Pulmonary artery endothelial cell (primary cell): Measurements from ENCODE around the gene MYH14. TPM values are rescaled to one million over a fixed set of nuclear protein-coding genes. Genes with fewer than 3 reads are reported as not detected.

Source experiments
- DNase-seq: peaks from one replicate; pipeline ENCODE4 v3.0.0-alpha.2; 2011; ENCODE audit warnings: low read depth, low spot score
- total RNA-seq: library from RNA; depleted of rRNA; stranded (reverse); fragments of >200 nt; gene quantifications from 2 replicates; pipeline ENCODE4 v1.2.3, GENCODE V29; 2014

Gene MYH14
- total RNA-seq, 1 donor from 2014 or later = not detected

DNA sequence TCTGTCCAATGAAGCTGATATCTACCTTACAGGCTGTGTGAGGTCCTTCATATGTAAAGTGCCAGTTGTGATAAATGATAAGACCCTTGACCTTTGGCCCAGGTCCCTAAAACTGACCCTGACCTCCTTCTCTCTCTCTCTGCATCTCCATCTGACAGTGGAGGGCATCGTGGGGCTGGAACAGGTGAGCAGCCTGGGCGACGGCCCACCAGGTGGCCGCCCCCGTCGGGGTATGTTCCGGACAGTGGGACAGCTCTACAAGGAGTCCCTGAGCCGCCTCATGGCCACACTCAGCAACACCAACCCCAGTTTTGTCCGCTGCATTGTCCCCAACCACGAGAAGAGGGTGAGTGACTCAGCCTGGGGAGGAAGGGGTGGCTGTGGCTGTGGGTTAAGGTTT, 53.7 kb downstream of the MYH14 start:
- no peak for DNase-seq

DNA sequence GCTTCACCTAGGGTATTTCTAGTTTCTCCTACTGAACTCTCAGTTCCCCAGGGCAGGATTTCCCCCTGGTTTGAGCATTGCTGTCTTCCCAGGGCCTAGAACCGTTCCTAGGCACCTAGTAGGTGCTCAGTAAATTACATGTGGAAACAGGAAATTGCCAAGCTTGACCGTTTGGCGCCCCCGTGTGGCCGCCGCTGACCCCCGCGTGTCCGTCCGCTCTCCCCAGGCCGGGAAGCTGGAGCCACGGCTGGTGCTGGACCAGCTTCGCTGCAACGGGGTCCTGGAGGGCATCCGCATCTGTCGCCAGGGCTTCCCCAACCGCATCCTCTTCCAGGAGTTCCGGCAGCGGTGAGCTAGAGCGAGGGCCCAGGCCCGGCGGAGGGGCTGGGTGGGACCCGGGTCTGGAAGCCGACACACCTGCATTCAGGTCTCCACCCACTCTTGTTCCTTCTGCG, 55.5 kb downstream of the MYH14 start:
- DNase-seq = no peak

DNA sequence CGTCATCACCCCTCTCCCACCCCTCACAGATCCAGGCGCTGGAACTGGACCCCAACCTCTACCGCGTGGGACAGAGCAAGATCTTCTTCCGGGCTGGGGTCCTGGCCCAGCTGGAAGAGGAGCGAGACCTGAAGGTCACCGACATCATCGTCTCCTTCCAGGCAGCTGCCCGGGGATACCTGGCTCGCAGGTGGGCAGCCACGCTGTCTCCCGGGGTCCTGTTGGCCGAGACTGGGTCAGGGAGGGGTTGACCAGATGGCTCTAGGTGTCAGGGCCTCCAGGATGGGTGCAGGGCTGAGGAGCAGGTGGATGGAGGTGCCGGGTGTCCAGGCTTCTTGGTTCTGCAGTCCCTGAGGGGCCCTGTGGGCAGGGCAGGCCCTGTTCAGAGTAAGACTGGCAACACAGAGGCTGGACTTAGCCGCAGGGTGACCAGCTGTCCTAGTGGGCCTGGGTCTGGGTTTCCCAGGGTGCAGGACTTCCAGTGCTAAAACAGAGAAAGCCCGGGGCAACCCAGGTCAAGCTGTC, 58.1 kb downstream of the MYH14 start:
- DNase-seq = no peak

DNA sequence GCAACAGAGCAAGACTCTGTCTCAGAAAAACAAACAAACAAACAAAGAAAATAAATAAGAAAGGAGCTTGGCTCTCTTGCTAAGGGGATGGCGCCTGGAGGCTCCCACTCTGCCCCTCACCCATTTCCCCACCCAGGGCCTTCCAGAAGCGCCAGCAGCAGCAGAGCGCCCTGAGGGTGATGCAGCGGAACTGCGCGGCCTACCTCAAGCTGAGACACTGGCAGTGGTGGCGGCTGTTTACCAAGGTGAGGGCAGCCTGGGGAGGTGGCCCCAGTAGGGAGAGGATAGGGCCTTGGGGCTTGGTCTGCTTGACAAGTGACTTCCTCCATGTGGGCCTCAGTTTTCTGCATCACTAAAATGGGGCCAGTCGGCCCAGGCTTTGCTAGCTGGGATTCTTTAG, 59.8 kb downstream of the MYH14 start:
- DNase-seq = no peak

DNA sequence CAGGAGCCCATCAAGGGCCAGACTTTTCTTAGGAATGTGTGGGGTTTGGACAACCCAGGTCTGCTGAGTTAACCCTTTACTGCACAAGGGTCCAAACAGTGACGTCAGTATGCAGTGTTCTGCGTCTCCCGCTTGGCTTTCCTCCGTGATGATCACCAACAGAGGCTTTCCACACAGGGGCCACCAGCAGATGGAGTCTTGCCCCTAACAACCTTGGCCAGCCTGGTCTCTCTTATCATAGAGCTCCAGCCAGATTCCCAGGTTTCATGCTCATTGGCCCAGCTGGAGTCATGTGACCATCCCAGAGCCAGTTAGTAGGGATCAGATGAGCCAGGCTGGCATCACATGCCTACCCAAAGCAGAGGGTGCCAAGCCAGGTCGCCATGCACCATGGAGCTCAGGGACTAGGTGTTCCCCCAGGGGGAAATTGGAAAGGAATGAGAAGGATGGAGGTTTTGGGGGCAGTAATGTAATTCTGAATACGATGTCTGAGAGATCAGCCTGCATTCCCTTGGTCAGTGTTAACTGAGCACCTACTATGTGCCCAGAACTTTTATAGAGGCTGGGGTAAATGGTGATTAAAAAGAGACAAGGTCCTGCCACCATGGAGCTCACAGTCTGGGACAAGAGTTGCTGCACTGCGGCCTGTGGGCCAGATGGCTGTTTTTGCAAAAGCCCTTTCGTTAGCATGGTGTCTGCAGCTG, 61.2 kb downstream of the MYH14 start:
- DNase-seq = no peak

DNA sequence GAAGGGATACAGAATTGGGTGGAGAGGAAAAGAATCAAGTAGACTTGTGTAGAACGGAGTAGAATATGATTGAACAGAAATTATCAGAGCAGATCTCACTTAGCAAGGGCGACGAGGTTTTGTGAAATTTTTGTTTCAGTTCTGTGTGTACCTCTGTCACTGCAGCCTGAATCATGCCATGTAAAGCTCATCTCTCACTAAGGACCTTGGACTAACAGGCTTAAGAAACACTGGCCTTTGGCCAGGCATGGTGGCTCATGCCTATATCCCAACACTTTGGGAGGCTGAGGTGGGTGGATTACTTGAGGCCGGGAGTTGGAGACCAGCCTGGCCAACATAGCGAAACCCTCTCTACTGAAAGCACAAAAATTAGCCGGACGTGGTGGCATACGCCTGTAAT, 62.6 kb downstream of the MYH14 start:
- no peak for DNase-seq

DNA sequence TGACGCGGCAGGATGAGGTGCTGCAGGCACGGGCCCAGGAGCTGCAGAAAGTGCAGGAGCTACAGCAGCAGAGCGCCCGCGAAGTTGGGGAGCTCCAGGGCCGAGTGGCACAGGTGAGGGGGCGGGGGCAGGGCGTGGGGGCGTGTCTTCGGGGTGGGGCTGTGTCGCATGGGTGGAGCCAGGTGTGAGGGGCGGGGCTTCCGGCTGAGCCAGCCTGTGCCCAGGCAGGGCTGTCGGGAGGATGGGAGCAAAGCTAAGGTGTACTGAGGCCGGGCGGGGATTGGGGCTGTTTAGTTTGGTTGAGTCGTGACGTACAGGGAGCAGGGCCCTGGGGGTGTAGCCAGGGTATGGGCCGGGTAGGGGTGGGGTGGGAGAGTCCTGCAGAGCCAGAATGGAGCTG, 63.5 kb downstream of the MYH14 start:
- no peak for DNase-seq

DNA sequence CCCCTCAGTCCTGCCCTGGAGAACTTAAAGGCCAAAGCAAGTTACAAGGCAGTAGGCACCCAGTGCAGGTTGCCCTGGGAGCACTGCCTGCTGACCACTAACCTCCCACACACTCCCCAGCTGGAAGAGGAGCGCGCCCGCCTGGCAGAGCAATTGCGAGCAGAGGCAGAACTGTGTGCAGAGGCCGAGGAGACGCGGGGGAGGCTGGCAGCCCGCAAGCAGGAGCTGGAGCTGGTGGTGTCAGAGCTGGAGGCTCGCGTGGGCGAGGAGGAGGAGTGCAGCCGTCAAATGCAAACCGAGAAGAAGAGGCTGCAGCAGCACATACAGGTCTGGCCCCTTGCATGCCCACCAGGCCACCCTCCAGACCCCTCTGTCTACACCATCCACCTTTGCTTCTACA, 64.6 kb downstream of the MYH14 start:
- DNase-seq = no peak

DNA sequence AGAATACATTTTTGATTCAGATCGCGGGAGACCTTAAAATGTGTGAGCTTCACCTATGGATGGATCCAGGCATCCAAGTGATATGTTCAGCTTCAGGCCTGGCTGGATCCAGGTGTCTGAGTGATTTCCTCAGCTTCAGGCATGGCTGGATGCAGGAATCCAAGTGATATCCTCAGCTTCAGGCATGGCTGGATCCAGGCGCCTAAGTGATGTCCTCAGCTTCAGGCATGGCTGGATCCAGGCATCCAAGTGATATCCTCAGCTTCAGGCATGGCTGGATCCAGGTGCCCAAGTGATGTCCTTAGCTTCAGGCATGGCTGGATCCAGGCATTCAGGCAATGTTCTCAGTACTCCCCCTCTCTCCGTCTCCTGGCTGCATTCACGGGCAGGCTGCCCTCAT, 65.1 kb downstream of the MYH14 start:
- no peak for DNase-seq

DNA sequence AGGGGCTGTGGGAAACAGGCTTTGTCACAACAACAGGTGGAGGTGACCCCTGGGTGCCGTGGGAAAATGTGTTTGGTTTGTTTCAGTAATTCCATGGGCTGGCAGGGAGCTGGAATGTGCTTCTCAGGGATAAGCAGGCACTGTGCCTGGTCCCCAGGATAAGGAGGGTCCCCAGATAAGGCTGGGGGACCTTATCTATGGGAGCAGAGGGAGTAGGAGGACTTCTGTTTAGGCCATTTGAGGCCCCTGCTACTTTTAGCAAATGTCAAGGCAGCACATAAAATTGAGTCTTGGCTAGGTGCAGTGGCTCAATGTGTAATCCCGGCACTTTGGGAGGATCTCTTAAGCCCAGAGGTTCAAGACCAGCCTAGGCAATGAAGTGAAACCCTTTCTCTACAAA, 66.2 kb downstream of the MYH14 start:
- no peak for DNase-seq

DNA sequence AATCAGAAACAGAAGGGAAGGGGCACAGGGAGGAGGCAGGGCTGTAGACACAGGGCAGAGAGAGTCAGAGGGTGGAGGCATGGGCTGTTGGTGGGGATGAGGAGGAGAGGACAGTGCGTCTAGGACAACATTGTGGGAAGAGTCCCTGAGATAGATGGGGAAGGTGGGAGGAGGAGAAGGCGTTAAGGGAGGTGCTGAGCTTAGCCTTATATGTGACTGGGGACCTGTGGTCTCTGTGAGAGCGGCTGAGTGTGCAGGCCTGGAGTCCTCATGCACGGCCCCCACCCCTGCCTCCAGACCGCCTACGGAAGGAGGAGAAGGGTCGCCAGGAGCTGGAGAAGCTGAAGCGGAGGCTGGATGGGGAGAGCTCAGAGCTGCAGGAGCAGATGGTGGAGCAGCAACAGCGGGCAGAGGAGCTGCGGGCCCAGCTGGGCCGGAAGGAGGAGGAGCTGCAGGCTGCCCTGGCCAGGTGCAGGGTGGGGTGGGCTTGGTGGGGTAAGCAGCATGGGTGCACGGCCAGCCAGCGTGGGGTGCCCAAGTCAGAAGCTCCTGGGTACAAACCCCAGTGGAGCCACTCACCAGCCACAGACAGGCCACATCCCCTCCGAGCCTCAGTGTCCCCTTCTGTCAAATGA, 69.0 kb downstream of the MYH14 start:
- no peak for DNase-seq

DNA sequence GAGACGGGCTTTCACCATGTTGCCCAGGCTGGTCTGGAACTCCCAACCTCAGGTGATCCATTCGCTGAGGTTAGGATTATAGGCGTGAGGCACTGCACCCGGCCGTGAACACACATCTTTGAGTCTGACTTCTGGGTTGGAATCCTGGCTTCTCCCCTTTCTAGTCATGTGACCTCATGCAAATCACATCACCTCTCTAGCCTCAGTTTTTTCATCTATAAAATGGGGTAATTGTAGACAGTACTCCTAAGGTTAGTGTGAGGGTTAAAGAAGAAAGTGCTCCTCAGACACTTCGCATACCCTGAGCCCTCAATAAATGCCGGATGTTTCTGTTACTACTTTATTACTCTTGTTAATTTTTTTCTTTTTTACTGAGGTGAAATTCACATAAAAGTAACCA, 70.4 kb downstream of the MYH14 start:
- no peak for DNase-seq

DNA sequence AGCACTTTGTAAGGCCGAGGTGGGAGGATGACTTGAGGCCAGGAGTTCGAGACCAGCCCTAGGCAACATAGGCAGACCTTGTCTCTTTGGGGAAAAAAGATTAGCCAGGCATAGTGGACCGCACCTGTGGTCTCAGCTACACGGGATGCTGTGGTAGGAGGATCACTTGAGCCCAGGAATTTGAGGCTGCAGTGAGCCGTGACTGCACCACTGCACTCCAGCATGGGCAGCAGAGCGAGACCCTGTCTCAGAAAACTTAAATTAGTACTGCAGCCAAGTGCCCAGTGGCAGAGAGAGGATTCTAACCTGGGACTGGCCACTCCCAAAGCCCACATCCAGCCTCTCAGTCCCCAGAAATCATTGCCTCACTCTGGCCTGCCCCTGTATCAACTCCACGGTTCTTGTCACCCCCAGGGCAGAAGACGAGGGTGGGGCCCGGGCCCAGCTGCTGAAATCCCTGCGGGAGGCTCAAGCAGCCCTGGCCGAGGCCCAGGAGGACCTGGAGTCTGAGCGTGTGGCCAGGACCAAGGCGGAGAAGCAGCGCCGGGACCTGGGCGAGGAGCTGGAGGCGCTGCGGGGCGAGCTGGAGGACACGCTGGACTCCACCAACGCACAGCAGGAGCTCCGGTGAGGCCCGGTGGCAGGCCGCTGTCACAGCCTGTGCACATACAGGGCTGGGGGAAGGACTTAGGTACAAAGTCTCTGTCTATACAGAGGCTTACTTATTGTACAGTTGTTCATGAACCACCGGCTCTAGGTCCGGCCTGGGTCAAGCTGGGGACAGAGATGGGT, 72.4 kb downstream of the MYH14 start:
- no peak for DNase-seq

DNA sequence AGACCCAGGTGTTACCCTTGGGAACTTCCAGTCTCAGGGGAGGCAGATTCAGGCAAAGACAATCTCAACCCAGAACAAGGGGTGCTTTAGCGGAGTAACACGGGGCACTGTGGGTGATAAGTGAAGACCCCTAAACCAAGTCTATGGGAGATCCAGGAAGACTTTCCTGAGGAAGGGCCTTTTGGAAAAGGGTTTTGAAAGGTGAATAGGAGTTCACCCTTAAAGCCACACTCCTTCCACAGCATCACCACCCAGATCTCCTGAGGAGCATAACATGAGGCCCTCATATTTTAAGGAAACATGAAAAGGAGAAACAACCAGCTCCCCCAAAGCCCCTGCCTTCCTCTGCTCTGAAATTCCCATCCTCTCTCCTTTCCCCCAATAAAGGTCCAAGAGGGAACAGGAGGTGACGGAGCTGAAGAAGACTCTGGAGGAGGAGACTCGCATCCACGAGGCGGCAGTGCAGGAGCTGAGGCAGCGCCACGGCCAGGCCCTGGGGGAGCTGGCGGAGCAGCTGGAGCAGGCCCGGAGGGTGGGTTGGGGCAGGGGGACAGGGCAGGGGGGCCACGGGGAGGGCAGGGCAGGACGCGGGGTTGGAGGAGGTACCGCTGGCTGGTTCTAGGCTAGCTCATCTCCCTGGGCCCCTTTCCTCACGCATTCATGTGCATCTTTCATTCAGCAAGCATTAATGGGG, 73.1 kb downstream of the MYH14 start:
- no peak for DNase-seq

DNA sequence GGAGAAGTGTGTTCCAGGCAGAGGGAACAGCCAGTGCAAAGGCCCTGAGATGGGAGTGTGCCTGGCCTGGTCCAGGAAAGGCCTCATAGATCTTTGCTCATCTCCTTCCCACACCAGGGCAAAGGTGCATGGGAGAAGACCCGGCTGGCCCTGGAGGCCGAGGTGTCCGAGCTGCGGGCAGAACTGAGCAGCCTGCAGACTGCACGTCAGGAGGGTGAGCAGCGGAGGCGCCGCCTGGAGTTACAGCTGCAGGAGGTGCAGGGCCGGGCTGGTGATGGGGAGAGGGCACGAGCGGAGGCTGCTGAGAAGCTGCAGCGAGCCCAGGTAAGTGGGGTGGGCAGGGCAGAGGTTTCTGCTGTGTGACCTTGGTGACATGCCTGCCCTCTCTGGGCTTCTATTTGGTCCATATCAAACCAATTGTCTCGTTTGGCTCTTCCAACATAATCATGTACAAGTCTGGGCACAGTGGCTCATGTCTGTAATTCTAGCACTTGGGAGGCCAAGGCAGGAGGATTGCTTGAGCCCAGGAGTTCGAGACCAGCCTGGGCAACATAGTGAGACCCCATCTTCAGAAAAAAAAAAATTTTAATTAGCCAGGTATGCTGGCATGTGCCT, 74.7 kb downstream of the MYH14 start:
- DNase-seq = no peak

DNA sequence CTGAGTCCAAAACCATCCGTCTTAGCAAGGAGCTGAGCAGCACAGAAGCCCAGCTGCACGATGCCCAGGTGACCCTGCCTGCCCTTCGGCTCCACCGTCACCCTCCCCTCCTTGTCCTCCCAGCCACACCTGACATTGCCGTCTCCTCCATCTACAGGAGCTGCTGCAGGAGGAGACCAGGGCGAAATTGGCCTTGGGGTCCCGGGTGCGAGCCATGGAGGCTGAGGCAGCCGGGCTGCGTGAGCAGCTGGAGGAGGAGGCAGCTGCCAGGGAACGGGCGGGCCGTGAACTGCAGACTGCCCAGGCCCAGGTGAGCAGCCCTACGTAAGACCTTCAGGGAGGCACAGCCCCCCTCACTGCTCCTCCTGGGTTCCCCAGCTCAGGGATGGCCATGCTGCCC, 76.7 kb downstream of the MYH14 start:
- DNase-seq = no peak

DNA sequence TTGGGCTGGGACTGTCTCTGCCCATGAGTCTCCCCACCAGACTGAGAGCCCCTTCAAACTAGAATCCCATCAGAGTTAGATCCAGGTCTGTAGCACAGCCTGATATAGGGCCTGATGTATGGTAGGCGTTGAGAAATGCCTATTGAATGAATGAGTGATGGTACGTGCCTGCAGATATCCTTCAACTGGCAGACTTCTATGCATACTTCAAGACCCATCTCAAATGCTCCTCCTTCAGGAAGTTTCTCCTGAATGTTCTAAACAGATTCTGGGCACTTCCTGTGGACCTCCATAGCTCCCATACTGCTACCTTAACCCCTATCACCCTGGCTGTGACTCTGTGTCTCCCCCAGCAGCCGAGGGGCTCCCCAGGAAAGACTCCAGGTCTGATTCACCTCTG, 77.6 kb downstream of the MYH14 start:
- DNase-seq = no peak

DNA sequence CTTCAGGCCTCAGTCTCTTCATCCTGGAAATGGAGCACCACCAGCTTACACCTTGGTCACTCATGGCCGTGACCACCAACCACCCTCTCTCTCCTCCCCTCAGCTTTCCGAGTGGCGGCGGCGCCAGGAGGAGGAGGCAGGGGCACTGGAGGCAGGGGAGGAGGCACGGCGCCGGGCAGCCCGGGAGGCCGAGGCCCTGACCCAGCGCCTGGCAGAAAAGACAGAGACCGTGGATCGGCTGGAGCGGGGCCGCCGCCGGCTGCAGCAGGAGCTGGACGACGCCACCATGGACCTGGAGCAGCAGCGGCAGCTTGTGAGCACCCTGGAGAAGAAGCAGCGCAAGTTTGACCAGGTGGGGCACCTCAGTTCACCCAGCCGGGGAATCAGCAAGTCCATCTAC, 78.1 kb downstream of the MYH14 start:
- DNase-seq = no peak

DNA sequence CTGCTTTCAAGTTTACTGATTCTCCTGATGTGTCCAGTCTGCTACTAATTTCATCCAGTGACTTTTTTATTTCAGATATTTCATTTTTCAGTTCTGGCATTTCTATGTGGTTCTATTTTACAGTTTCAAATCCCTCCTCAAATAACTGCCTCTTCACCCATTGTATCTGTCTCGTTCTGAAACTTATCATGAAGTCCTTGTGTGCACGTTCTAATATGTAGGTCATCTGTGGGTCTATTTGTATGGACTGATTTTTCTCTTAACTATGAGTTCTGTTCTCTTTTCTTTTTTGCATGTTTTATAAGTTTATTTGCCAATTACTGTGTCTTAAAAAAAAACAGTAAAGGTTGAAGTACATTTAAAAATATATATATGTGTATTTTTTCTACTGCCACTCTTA, 82.4 kb downstream of the MYH14 start:
- DNase-seq = no peak

DNA sequence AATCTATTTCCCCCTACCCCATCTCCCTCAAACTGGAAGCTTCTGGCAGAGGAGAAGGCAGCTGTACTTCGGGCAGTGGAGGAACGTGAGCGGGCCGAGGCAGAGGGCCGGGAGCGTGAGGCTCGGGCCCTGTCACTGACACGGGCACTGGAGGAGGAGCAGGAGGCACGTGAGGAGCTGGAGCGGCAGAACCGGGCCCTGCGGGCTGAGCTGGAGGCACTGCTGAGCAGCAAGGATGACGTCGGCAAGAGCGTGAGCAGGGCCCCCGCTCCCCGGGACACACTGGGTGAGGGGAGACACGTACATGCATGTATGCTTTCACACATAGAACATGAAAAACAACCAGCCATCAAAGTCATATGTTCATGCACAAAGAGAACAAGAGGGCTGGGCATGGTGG, 83.0 kb downstream of the MYH14 start:
- DNase-seq = no peak

DNA sequence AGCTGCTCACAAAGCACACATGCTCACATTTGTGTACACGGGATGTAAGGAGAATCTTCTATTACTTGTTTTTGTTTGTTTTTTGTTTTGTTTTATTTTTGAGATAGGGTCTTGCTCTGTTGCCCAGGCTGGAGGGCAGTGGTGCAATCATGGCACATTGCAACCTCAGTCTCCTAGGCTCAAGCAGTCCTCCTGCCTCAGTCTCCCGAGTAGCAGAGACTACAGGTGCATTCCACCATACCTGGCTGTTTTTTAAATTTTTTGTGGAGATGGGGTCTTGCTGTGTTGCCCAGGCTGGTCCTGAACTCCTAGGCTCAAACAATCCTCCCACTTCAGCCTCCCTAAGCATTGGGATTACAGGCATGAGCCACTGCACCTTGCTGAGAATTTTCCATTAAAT, 83.9 kb downstream of the MYH14 start:
- no peak for DNase-seq
